ENCODE results near the gene PHACTR3.

The PHACTR3 gene

DNA sequence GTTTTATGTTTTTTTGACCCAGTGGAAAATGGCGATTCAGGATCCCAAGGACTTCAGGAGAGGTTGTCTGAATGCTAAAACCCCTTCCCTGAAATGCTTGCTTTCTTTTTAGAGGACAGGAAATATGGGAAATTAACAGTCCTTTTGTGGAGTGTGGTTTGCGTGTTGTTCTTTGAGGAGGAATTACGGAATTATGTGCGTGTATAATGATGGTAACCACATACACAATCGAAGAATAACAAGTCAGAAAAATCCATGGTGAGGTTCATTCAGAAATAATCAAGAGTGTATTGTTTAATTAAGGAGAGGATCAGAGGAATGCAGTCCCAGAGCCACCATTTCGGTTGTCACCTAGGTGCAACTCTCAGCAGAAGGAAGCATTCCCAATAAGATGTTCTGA, 73.2 kb downstream of the PHACTR3 start:
- H3K27me3 ChIP-seq = peaks cover 64% of the 10 kb centered on the region
- no peaks in the 10 kb centered on the region for H3K9me3 ChIP-seq
- H3K4me3 ChIP-seq (ENCODE audit: low read depth in 1 of 2, low read length in 1 of 2) = no peak overlapping the region
- H3K36me3 ChIP-seq = no peaks in the 10 kb centered on the region
- no peaks in the 10 kb centered on the region for H3K4me1 ChIP-seq (ENCODE audit: control insufficient read depth in 1 of 2, insufficient read depth in 1 of 2, low read depth in 1 of 2, low read length in 1 of 2)
- no peak overlapping the region for H3K27ac ChIP-seq
- TF ChIP-seq, protein P1, sequence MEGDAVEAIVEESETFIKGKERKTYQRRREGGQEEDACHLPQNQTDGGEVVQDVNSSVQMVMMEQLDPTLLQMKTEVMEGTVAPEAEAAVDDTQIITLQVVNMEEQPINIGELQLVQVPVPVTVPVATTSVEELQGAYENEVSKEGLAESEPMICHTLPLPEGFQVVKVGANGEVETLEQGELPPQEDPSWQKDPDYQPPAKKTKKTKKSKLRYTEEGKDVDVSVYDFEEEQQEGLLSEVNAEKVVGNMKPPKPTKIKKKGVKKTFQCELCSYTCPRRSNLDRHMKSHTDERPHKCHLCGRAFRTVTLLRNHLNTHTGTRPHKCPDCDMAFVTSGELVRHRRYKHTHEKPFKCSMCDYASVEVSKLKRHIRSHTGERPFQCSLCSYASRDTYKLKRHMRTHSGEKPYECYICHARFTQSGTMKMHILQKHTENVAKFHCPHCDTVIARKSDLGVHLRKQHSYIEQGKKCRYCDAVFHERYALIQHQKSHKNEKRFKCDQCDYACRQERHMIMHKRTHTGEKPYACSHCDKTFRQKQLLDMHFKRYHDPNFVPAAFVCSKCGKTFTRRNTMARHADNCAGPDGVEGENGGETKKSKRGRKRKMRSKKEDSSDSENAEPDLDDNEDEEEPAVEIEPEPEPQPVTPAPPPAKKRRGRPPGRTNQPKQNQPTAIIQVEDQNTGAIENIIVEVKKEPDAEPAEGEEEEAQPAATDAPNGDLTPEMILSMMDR (IDR thresholded peaks at IDR 0.05) = no peak

DNA sequence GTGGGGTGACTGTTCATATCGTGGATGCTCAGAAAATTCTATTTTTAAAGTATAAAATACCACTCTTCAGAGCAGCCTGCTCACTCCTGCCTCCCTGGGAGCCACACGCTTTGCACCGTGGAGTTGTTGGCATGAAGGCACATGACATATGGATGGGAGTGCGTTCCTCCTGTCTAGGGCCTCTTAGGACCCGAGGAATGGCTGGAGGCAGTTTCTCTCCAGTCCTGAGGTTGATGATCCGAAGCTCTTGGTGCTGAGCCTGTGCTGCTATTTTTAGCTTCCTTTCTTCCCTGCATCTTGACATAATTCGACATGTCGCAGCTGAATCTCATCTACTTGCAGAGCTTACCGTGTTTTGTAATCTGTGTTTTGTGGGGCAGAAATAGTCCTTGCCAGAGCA, 73.9 kb downstream of the PHACTR3 start:
- TF ChIP-seq, protein P1 (IDR thresholded peaks at IDR 0.05) = no peak
- Histone ChIP-seq H3K9me3 (no peaks in the 10 kb centered on the region), H3K27ac (no peak overlapping the region), H3K27me3 (peaks cover 71% of the 10 kb centered on the region), H3K36me3 (no peaks in the 10 kb centered on the region), H3K4me1 (ENCODE audit: control insufficient read depth in 1 of 2, insufficient read depth in 1 of 2, low read depth in 1 of 2, low read length in 1 of 2) (no peaks in the 10 kb centered on the region), H3K4me3 (ENCODE audit: low read depth in 1 of 2, low read length in 1 of 2) (no peak overlapping the region)

DNA sequence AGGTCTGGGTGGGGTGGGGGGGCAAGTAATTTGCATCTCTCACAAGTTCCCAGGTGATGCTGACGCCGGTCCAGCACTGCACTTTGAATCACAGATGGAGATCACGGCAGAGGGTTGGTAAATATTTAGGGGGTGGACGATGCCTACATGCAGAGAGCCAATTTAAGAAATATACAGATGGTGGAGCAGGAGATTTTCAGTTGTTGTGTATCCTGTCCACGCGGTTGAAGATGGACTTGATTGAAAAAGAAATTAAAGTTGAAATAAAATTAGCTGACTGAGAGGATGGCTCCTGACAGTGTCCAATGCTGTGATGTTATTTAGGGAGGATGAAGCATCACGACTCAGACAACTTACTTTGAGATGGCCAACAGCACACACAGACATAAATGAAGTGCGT, 74.6 kb downstream of the PHACTR3 start:
- Histone ChIP-seq H3K36me3 (no peaks in the 10 kb centered on the region), H3K27me3 (peaks cover 76% of the 10 kb centered on the region), H3K27ac (no peak overlapping the region), H3K4me3 (ENCODE audit: low read depth in 1 of 2, low read length in 1 of 2) (no peak overlapping the region), H3K9me3 (no peaks in the 10 kb centered on the region), H3K4me1 (ENCODE audit: control insufficient read depth in 1 of 2, insufficient read depth in 1 of 2, low read depth in 1 of 2, low read length in 1 of 2) (no peaks in the 10 kb centered on the region)
- TF ChIP-seq, protein P1 (IDR thresholded peaks at IDR 0.05) = no peak

DNA sequence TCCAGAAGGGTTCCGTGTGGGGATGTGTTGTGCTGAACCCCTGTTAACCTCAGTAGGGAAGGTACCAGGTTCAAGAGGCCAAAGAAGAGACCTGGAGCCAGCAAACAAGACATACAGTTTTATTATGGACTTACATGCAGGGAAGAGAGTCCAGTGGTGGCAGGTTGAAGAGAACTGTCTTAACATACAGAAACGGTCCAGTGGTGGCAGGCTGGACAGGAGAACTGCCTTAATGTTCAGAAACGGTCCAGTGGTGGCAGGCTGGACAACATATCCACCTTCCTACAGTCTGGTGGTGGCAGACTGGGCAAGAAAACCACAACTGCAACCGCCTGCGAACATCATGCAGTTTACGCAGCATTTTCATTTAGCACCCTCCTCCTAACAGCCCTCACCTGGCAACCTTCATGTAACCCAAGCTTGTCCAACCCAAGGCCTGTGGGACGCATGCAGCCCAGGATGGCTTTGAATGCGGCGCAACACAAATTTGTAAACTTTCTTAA, 75.9 kb downstream of the PHACTR3 start:
- H3K9me3 ChIP-seq = no peaks in the 10 kb centered on the region

DNA sequence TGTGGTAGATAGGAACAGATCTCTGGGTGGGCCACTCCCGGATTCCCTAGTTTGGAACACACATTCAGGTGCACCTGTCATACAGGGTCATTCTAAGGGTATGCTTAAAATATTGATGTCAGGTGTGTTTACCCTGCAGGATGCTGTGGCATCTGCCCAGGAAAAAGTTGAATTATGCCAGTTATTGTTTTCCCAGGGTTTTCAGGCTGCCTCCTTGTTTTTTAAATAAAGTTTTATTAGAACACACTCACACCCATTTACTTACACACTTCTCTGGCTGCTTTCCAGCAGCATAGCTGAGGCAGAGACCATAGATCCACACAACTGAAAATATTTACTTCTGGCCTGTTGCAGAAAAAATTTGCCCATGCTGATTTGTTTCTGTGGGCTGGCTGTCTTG, 76.5 kb downstream of the PHACTR3 start:
- Histone ChIP-seq H3K9me3 (no peaks in the 10 kb centered on the region), H3K4me3 (ENCODE audit: low read depth in 1 of 2, low read length in 1 of 2) (no peak overlapping the region), H3K27me3 (peaks cover 76% of the 10 kb centered on the region), H3K27ac (no peak overlapping the region), H3K36me3 (no peaks in the 10 kb centered on the region), H3K4me1 (ENCODE audit: control insufficient read depth in 1 of 2, insufficient read depth in 1 of 2, low read depth in 1 of 2, low read length in 1 of 2) (no peaks in the 10 kb centered on the region)
- TF ChIP-seq, protein P1 (IDR thresholded peaks at IDR 0.05) = no peak

More for the DNA sequence above, 75.9 kb downstream of the PHACTR3 start:
- no peaks in the 10 kb centered on the region for H3K36me3 ChIP-seq
- no peaks in the 10 kb centered on the region for H3K4me1 ChIP-seq (ENCODE audit: control insufficient read depth in 1 of 2, insufficient read depth in 1 of 2, low read depth in 1 of 2, low read length in 1 of 2)
- no peak overlapping the region for H3K27ac ChIP-seq
- no peak overlapping the region for H3K4me3 ChIP-seq (ENCODE audit: low read depth in 1 of 2, low read length in 1 of 2)
- peaks cover 80% of the 10 kb centered on the region for H3K27me3 ChIP-seq
- TF ChIP-seq, protein P1 (IDR thresholded peaks at IDR 0.05) = no peak

DNA sequence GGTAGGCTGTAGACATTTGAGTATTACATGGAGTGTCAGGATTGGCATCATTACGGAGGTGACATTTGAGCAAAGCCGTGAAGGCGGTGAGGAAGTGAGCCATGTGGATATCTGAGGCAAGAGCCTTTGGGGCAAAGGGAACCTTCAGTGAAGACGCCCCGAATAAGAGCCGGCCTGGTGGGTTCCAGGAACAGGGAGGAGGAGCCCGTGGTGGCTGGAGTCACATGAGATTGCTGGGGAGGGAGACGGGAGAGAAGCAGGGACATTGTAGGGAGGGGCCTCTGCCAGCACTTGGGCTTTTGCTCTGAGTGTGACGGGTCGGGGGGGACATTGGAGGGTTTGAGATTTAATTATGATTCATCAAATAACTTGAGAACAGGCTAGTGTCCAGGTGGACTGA, 78.3 kb downstream of the PHACTR3 start:
- H3K27me3 ChIP-seq = peaks cover 60% of the 10 kb centered on the region
- H3K27ac ChIP-seq = no peak overlapping the region
- H3K4me3 ChIP-seq (ENCODE audit: low read depth in 1 of 2, low read length in 1 of 2) = no peak overlapping the region
- H3K4me1 ChIP-seq (ENCODE audit: control insufficient read depth in 1 of 2, insufficient read depth in 1 of 2, low read depth in 1 of 2, low read length in 1 of 2) = no peaks in the 10 kb centered on the region
- no peaks in the 10 kb centered on the region for H3K36me3 ChIP-seq
- H3K9me3 ChIP-seq = no peaks in the 10 kb centered on the region
- TF ChIP-seq, protein P1 (IDR thresholded peaks at IDR 0.05) = no peak
